Heart left ventricle (tissue), 13 donors: ENCODE data around the gene ITK.

Source experiments
- POLR2A ChIP-seq, 2 donors: fragments of 450-650 bp; IDR thresholded peaks; one replicate each; pipeline ENCODE4 v1.6.1; 2017; ENCODE audit warnings: antibody characterized with exemption in 2 of 2, mild to moderate bottlenecking in 2 of 2, moderate library complexity in 2 of 2
- TF ChIP-seq, protein P1 (sequence below), 12 donors: fragments of 200-600 bp; sonication (generic) in 4 of 12; IDR thresholded peaks; one replicate each; pipeline versions ENCODE4 v1.5.0 to v1.8.0; 2018 to 2022; ENCODE audit warnings: antibody characterized with exemption in 12 of 12, mild to moderate bottlenecking in 5 of 12
- donor health status: ischemic (EF 13 %, LVEDD 7.1; RV severe dilation, severe dysfunction).
- donor health status: DM: no; HTN: yes; CAD: no.
- donor health status: DM: no; HTN: no; CAD: no.
- donor health status: ischemic (EF 25% LVEDD 6.9; RV normal size, moderate dysfunction).
- donor health status: ischemic (EF 25% LVEDD 5.7; RV mildly dilated, moderate dysfunction).
- donor health status: ischemic (EF 35%, LVEDD 5.7; RV mildly dilated, moderate dysfunction).
- donor health status: nonischemic (EF 11% LVEDD 7.7; RV severe dilation, severe dysfunction).
- donor health status: DM: yes; HTN: yes; CAD: no.
- donor health status: PGD.
- donor health status: ischemic (EF 29% LVEDD 5.4; RV normal size, mild dysfunction).
- donor health status: nonischemic (EF 23%, LVEDD 6.1; RV moderate dilation, normal function).

GRCh38 chr5:157284458-157285212, 104.0 kb downstream of the ITK start:
- TF ChIP-seq, protein P1, sequence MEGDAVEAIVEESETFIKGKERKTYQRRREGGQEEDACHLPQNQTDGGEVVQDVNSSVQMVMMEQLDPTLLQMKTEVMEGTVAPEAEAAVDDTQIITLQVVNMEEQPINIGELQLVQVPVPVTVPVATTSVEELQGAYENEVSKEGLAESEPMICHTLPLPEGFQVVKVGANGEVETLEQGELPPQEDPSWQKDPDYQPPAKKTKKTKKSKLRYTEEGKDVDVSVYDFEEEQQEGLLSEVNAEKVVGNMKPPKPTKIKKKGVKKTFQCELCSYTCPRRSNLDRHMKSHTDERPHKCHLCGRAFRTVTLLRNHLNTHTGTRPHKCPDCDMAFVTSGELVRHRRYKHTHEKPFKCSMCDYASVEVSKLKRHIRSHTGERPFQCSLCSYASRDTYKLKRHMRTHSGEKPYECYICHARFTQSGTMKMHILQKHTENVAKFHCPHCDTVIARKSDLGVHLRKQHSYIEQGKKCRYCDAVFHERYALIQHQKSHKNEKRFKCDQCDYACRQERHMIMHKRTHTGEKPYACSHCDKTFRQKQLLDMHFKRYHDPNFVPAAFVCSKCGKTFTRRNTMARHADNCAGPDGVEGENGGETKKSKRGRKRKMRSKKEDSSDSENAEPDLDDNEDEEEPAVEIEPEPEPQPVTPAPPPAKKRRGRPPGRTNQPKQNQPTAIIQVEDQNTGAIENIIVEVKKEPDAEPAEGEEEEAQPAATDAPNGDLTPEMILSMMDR (IDR thresholded peaks at IDR 0.05): no peak
- TF ChIP-seq POLR2A (IDR thresholded peaks at IDR 0.05): no peak
